Adrenal gland (tissue), 12 donors: Measurements from ENCODE around the gene PI4KB. TPM values are rescaled to one million over a fixed set of nuclear protein-coding genes. Genes with fewer than 3 reads are reported as not detected.
A peak's percentile ranks its signal among the peaks of the same experiment; 100 is the strongest.

Experiments
- DNase-seq, 7 donors: peaks; one replicate each; pipeline ENCODE4 v3.0.0-alpha.2; 2019 to 2020
- H3K27ac ChIP-seq, 5 donors: fragments of 200-600 bp; sonication (generic) in 4 of 5; 1 replicate in 3 of 5; 2 replicates in 2 of 5; pipeline versions ENCODE4 v1.5.1 to v1.8.0; 2016 to 2020; ENCODE audit warnings: mild to moderate bottlenecking in 1 of 5
- H3K27me3 ChIP-seq: fragments of 200-600 bp; 2 replicates; pipeline ENCODE4 v1.8.0; 2021
- H3K36me3 ChIP-seq, 2 donors: fragments of 200-600 bp; replicated peaks in 1 of 2; 1 replicate in 1 of 2; 2 replicates in 1 of 2; pipeline versions ENCODE4 v1.5.1 to v1.8.0; 2018 to 2022
- H3K4me1 ChIP-seq, 2 donors: fragments of 200-600 bp; replicated peaks in 1 of 2; 1 replicate in 1 of 2; 2 replicates in 1 of 2; pipeline versions ENCODE4 v1.5.1 to v1.8.0; 2018 to 2021
- H3K4me3 ChIP-seq, 4 donors: fragments of 200-600 bp; sonication (generic) in 3 of 4; one replicate each; pipeline ENCODE4 v1.5.1; 2016 to 2018
- H3K9me3 ChIP-seq, 3 donors: fragments of 200-600 bp; sonication (generic) in 1 of 3; replicated peaks in 1 of 3; 1 replicate in 2 of 3; 2 replicates in 1 of 3; pipeline versions ENCODE4 v1.5.1 to v1.8.0; 2016 to 2021
- POLR2A ChIP-seq, 2 donors: fragments of 450-650 bp; IDR thresholded peaks; one replicate each; pipeline ENCODE4 v1.6.1; 2017; ENCODE audit warnings: antibody characterized with exemption in 2 of 2, mild to moderate bottlenecking in 2 of 2, moderate library complexity in 1 of 2
- WGBS, 4 donors: extraction: QIAGEN DNeasy Blood & Tissue Kit in 2 of 4; methylation state at CpG; one replicate each; pipeline versions ENCODE4 v1.1.5 to v1.1.7; 2013 to 2017; 5-methylcytosine and 5-hydroxymethylcytosine counted together
- intact Hi-C, 2 donors: fragments of 100-400 bp; cut with DNase I; formaldehyde crosslinking; loops; one replicate each; pipeline versions ENCODE4 v1.14.1 to v1.15.0; 2022 to 2023
- polyA plus RNA-seq, 3 donors: library from polyadenylated mRNA; stranded (reverse); fragments of 200-250 nt in 2 of 3; fragments of 350-450 nt in 1 of 3; fragmentation: Illumina TruSeq in 1 of 3; extraction: RNeasy Lipid Tissue Mini Kit (QIAGEN cat#74804) in 1 of 3; gene quantifications; one replicate each; pipeline ENCODE4 v1.2.3, GENCODE V29; 2013 to 2014
- total RNA-seq, 9 donors: library from RNA; depleted of rRNA in 4 of 9; stranded (reverse); fragments of >200 nt in 4 of 9; fragments of 120-200 nt in 1 of 9; fragmentation: NEBNext Ultra II Directional in 1 of 9; extraction: Animal tissue kit (Norgen Biotek cat#: 25700) in 1 of 9; gene quantifications; one replicate each; pipeline versions ENCODE4 v1.1.0 to v1.2.4, GENCODE V29; 2013 to 2023
- TF ChIP-seq, protein P1 (sequence below), 6 experiments: fragments of 450-650 bp in 4 of 6; fragments of 200-600 bp in 2 of 6; sonication (generic) in 1 of 6; IDR thresholded peaks; 1 replicate in 5 of 6; 2 replicates in 1 of 6; pipeline versions ENCODE4 v1.5.1 to v1.8.0; 2016 to 2021; ENCODE audit warnings: antibody characterized with exemption in 6 of 6, mild to moderate bottlenecking in 2 of 6, moderate library complexity in 1 of 6
- donor health status: healthy with polysubstance abuse.
- donor health status: Bipolar disorder and iron deficiency.
- donor health status: DM: yes; HTN: yes; CAD: no.
- donor health status: DM: no; HTN: no; CAD: no.
- donor health status: DM: no; HTN: no; CAD: no.
- donor health status: DM: yes; HTN: yes; CAD: no.

Gene PI4KB
- total and polyA plus RNA-seq, 12 donors, result 30.8 to 83.5 (median 63.2) TPM

DNA sequence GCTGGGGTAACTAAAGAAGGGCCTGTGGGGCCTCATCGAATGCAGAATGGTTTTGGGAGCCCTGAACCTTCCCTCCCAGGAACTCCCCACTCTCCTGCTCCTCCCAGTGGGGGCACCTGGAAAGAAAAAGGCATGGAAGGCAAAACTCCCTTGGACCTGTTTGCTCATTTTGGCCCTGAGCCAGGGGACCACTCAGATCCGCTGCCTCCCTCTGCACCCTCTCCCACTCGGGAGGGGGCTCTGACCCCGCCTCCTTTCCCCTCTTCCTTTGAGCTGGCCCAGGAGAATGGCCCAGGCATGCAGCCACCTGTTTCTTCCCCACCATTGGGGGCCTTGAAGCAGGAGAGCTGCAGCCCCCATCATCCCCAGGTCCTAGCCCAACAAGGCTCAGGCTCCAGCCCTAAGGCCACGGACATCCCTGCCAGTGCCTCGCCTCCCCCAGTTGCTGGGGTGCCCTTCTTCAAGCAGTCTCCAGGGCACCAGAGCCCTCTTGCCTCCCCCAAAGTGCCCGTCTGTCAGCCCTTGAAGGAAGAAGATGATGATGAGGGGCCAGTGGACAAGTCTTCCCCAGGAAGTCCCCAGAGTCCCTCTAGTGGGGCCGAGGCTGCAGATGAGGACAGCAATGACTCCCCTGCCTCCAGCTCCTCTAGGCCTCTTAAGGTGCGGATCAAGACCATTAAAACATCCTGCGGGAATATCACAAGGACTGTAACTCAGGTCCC is 40.4 kb downstream of the PI4KB start:
- peak in 1 of 7 donors; percentile 36 for DNase-seq
- intact Hi-C loops, result loop anchor here in 1 of 2 donors (10.0 kb wide), 1 partner anchor 118 kb away; no protein-coding TSS in a partner anchor
- no peaks in the 10 kb centered on the region for H3K9me3 ChIP-seq
- no peak overlapping the region for H3K4me3 ChIP-seq
- peaks cover 0 to 63% of the 10 kb centered on the region in 2 donors for H3K36me3 ChIP-seq
- TF ChIP-seq, protein P1, sequence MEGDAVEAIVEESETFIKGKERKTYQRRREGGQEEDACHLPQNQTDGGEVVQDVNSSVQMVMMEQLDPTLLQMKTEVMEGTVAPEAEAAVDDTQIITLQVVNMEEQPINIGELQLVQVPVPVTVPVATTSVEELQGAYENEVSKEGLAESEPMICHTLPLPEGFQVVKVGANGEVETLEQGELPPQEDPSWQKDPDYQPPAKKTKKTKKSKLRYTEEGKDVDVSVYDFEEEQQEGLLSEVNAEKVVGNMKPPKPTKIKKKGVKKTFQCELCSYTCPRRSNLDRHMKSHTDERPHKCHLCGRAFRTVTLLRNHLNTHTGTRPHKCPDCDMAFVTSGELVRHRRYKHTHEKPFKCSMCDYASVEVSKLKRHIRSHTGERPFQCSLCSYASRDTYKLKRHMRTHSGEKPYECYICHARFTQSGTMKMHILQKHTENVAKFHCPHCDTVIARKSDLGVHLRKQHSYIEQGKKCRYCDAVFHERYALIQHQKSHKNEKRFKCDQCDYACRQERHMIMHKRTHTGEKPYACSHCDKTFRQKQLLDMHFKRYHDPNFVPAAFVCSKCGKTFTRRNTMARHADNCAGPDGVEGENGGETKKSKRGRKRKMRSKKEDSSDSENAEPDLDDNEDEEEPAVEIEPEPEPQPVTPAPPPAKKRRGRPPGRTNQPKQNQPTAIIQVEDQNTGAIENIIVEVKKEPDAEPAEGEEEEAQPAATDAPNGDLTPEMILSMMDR (IDR thresholded peaks at IDR 0.05), result no peak
- TF ChIP-seq POLR2A (IDR thresholded peaks at IDR 0.05), result no peak
- peaks cover 10 to 17% of the 10 kb centered on the region in 2 donors for H3K4me1 ChIP-seq
- whole genome bisulfite sequencing, 4 donors, result 78 to 88% (median 86%) methylated on average over 5 to 10 of the region's 10 CpGs
- no peak overlapping the region for H3K27ac ChIP-seq
- no peaks in the 10 kb centered on the region for H3K27me3 ChIP-seq

DNA sequence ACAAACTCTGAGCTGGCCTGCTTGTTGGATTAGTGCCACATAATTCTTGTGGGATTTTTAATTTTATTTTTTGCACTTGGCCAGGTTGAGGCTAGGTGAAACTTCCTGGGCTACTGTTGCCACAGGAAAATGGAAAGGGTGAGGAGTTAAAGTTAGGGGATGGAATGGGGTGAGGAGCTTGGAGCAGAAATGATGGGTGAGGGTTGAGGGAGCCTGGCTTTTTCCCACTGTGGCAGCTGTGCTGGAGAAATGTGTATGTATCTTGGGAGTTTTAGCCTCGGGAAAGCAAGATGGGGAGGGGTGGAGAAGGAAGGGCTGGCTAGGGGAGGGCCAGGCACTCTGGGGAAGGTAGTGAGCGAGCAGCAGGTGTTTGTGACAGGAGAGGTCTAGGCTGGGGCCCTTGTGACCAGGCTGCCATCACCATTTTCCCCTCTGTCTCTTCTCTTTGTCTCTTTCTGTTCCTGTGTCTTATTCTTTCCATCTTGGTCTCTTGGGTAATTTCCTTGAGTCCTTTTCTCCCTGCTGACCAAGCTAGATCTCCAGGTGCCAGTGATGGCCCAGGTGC is 43.1 kb downstream of the PI4KB start:
- H3K9me3 ChIP-seq, result no peaks in the 10 kb centered on the region
- no peak for DNase-seq
- peak overlapping the region in 2 of 5 donors; percentile 98 to 99 for H3K27ac ChIP-seq
- H3K36me3 ChIP-seq, result peaks cover 0 to 39% of the 10 kb centered on the region in 2 donors
- H3K4me3 ChIP-seq, result peak overlapping the region in 1 of 4 donors; percentile 56
- peaks cover 10 to 21% of the 10 kb centered on the region in 2 donors for H3K4me1 ChIP-seq
- H3K27me3 ChIP-seq, result no peaks in the 10 kb centered on the region
- intact Hi-C loops, result loop anchor here in 1 of 2 donors (10.0 kb wide), 1 partner anchor 121 kb away; no protein-coding TSS in a partner anchor
- WGBS, 4 donors, result 52 to 68% (median 59%) methylated on average over 2 of the region's 2 CpGs
- no peak for TF ChIP-seq POLR2A (IDR thresholded peaks at IDR 0.05)
- TF ChIP-seq, protein P1 (IDR thresholded peaks at IDR 0.05), result no peak

DNA sequence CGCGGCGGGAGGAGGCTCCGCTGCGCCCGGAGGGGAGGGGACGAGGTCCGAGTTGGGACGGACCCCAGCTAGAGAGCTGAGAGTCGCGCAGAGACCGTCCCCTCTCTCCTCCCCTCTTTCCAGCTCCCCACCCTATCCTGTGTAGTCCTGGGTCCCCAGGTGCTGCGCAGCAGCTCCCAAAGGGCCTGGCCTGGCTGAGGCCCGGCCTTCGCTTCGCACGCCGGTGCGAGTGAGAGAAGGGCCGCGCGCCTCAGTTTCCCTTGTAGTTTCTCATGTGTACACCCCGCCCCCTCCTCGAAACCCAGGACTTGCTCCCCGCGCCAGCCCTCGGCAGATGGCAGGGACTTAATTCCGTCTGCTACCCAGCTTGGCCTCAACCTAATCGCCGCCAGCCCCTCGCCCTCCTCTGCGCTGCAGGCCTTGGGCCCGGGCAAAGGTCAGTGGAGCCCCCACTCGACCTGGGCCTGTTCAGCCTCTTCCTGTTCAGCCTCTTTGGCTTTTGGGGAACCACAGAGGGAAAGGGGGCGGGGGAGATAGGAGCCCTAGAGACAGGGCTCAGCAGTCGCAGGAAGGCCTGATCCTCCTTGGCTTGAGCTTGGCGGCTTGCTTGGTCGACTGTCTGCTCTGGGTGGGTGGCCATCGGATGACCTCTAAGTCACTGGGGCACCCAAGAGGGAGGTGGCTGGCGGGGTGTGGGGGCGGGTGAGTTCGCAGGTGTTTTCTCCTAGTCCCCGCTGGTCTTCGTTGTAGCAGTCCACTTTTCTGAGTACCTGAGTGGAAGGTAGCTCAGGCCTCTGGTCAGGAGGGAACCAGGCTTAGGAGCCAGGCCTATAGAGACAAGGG is 44.1 kb downstream of the PI4KB start:
- 1 to 9% (median 7%) methylated on average over 13 to 44 of the region's 44 CpGs for WGBS, 4 donors
- Histone ChIP-seq H3K4me3 (peak overlapping the region; percentile 54 to 95 (median 68)), H3K27me3 (no peaks in the 10 kb centered on the region), H3K27ac (peak overlapping the region; percentile 81 to 99 (median 95)), H3K36me3 (peaks cover 0 to 29% of the 10 kb centered on the region in 2 donors), H3K9me3 (no peaks in the 10 kb centered on the region), H3K4me1 (peaks cover 10 to 21% of the 10 kb centered on the region in 2 donors)
- TF ChIP-seq POLR2A (IDR thresholded peaks at IDR 0.05), result no peak
- TF ChIP-seq, protein P1 (IDR thresholded peaks at IDR 0.05), result no peak
- intact Hi-C loops, result loop anchor here in 1 of 2 donors (10.0 kb wide), 1 partner anchor 122 kb away; no protein-coding TSS in a partner anchor
- DNase-seq, result peak; percentile 43 to 71 (median 55)
